ENCODE results near the gene ERBB2. TPM values are rescaled to one million over a fixed set of nuclear protein-coding genes. Genes with fewer than 3 reads are reported as not detected.

The ERBB2 gene
- total and polyA plus RNA-seq, 2 of the 13 experiments (the other 11 are each of a cell fraction or from before 2014, with no cell fraction given) = 57.7 to 64.1 TPM

DNA sequence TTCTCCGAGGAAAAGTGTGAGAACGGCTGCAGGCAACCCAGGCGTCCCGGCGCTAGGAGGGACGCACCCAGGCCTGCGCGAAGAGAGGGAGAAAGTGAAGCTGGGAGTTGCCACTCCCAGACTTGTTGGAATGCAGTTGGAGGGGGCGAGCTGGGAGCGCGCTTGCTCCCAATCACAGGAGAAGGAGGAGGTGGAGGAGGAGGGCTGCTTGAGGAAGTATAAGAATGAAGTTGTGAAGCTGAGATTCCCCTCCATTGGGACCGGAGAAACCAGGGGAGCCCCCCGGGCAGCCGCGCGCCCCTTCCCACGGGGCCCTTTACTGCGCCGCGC, at the start of gene ERBB2 (continued):
- TF ChIP-seq, protein P1, sequence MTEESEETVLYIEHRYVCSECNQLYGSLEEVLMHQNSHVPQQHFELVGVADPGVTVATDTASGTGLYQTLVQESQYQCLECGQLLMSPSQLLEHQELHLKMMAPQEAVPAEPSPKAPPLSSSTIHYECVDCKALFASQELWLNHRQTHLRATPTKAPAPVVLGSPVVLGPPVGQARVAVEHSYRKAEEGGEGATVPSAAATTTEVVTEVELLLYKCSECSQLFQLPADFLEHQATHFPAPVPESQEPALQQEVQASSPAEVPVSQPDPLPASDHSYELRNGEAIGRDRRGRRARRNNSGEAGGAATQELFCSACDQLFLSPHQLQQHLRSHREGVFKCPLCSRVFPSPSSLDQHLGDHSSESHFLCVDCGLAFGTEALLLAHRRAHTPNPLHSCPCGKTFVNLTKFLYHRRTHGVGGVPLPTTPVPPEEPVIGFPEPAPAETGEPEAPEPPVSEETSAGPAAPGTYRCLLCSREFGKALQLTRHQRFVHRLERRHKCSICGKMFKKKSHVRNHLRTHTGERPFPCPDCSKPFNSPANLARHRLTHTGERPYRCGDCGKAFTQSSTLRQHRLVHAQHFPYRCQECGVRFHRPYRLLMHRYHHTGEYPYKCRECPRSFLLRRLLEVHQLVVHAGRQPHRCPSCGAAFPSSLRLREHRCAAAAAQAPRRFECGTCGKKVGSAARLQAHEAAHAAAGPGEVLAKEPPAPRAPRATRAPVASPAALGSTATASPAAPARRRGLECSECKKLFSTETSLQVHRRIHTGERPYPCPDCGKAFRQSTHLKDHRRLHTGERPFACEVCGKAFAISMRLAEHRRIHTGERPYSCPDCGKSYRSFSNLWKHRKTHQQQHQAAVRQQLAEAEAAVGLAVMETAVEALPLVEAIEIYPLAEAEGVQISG (CRISPR knock-in tag; IDR thresholded peaks at IDR 0.05) = peak; percentile 15; the same call in 1 of the 2 replicates
- TF ChIP-seq ZNF44 (CRISPR knock-in tag; IDR thresholded peaks at IDR 0.05) (no peak), ZNF292 (CRISPR knock-in tag; IDR thresholded peaks at IDR 0.05; ENCODE audit: borderline replicate concordance, low read depth) (0 out of 2 replicates have a peak, but pooled peaks have one; percentile 16), SP4 (CRISPR knock-in tag; IDR thresholded peaks at IDR 0.05) (no peak), EEA1 (CRISPR knock-in tag; IDR thresholded peaks at IDR 0.05; ENCODE audit: borderline replicate concordance) (peak; percentile 59; the same call in 1 of the 2 replicates), ZKSCAN5 (CRISPR knock-in tag; IDR thresholded peaks at IDR 0.05) (no peak), ZNF530 (CRISPR knock-in tag; IDR thresholded peaks at IDR 0.05; ENCODE audit: low read depth) (no peak), HNF4G (IDR thresholded peaks at IDR 0.05; ENCODE audit: borderline replicate concordance, low read depth, low read length) (no peak), HNF4G (CRISPR knock-in tag; IDR thresholded peaks at IDR 0.05; ENCODE audit: borderline replicate concordance, low read depth) (no peak), IKZF1 (IDR thresholded peaks at IDR 0.05) (no peak), PRMT3 (CRISPR knock-in tag; IDR thresholded peaks at IDR 0.05; ENCODE audit: borderline replicate concordance, low read depth) (no peak), ZNF644 (CRISPR knock-in tag; IDR thresholded peaks at IDR 0.05; ENCODE audit: low read depth) (no peak), KDM5B (CRISPR knock-in tag; IDR thresholded peaks at IDR 0.05; ENCODE audit: borderline replicate concordance) (no peak), ZNF879 (CRISPR knock-in tag; IDR thresholded peaks at IDR 0.05) (no peak), RNF2 (conservative IDR thresholded peaks at IDR 0.05; ENCODE audit: low read depth) (no peak), ZNF274 (CRISPR knock-in tag; IDR thresholded peaks at IDR 0.05) (no peak), ZNF326 (CRISPR knock-in tag; IDR thresholded peaks at IDR 0.05; ENCODE audit: borderline replicate concordance) (no peak), PHF8 (CRISPR knock-in tag; IDR thresholded peaks at IDR 0.05) (no peak; the same call in 1 of the 2 replicates), MBD4 (IDR thresholded peaks at IDR 0.05; ENCODE audit: borderline replicate concordance, low read length) (no peak), ATAD3A (CRISPR knock-in tag; IDR thresholded peaks at IDR 0.05) (no peak), ZNF253 (CRISPR knock-in tag; IDR thresholded peaks at IDR 0.05; ENCODE audit: borderline replicate concordance) (no peak), SMAD3 (CRISPR knock-in tag; IDR thresholded peaks at IDR 0.05) (no peak), ZNF543 (CRISPR knock-in tag; IDR thresholded peaks at IDR 0.05) (no peak; the same call in 1 of the 2 replicates), ZNF138 (CRISPR knock-in tag; IDR thresholded peaks at IDR 0.05; ENCODE audit: low read depth) (no peak), NFE2L2 (IDR thresholded peaks at IDR 0.05; ENCODE audit: low read length) (no peak)
- TF ChIP-seq, protein P2, sequence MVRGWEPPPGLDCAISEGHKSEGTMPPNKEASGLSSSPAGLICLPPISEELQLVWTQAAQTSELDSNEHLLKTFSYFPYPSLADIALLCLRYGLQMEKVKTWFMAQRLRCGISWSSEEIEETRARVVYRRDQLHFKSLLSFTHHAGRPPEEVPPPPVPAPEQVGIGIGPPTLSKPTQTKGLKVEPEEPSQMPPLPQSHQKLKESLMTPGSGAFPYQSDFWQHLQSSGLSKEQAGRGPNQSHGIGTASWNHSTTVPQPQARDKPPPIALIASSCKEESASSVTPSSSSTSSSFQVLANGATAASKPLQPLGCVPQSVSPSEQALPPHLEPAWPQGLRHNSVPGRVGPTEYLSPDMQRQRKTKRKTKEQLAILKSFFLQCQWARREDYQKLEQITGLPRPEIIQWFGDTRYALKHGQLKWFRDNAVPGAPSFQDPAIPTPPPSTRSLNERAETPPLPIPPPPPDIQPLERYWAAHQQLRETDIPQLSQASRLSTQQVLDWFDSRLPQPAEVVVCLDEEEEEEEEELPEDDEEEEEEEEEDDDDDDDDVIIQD (CRISPR knock-in tag; IDR thresholded peaks at IDR 0.05; ENCODE audit: low read depth) = 0 out of 2 replicates have a peak, but pooled peaks have one; percentile 7
- TF ChIP-seq, protein P3, sequence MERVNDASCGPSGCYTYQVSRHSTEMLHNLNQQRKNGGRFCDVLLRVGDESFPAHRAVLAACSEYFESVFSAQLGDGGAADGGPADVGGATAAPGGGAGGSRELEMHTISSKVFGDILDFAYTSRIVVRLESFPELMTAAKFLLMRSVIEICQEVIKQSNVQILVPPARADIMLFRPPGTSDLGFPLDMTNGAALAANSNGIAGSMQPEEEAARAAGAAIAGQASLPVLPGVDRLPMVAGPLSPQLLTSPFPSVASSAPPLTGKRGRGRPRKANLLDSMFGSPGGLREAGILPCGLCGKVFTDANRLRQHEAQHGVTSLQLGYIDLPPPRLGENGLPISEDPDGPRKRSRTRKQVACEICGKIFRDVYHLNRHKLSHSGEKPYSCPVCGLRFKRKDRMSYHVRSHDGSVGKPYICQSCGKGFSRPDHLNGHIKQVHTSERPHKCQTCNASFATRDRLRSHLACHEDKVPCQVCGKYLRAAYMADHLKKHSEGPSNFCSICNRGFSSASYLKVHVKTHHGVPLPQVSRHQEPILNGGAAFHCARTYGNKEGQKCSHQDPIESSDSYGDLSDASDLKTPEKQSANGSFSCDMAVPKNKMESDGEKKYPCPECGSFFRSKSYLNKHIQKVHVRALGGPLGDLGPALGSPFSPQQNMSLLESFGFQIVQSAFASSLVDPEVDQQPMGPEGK (CRISPR knock-in tag; IDR thresholded peaks at IDR 0.05) = peak; percentile 90
- TF ChIP-seq, protein P4, sequence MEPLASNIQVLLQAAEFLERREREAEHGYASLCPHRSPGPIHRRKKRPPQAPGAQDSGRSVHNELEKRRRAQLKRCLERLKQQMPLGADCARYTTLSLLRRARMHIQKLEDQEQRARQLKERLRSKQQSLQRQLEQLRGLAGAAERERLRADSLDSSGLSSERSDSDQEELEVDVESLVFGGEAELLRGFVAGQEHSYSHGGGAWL (CRISPR knock-in tag; IDR thresholded peaks at IDR 0.05) = no peak
